H1 (cell line): ENCODE measurements around the gene PSPH. TPM values are rescaled to one million over a fixed set of nuclear protein-coding genes. Genes with fewer than 3 reads are reported as not detected.

Source experiments
- CTCF ChIA-PET: fragments of 300-600 bp; sonication (Branson Sonifier 250); formaldehyde crosslinking; loops from one replicate; lab custom pipeline; 2021; ENCODE audit not compliant: partially characterized antibody; lab: Charles Lee
- POLR2A ChIA-PET: fragments of 300-600 bp; sonication (Branson Sonifier 250); formaldehyde crosslinking; loops from one replicate; lab custom pipeline; 2021; ENCODE audit warnings: inconsistent platforms; ENCODE audit not compliant: partially characterized antibody; lab: Charles Lee
- DNase-seq, 2 experiments: peaks; one replicate each; pipeline versions ENCODE4 v3.0.0 to v3.0.0-alpha.2; 2010 to 2022; ENCODE audit warnings: low spot score in 2 of 2, low read depth in 1 of 2, mixed read lengths in 1 of 2
- FAIRE-seq: peaks from 2 replicates; lab custom pipeline; 2011; peaks lifted over from hg19 to GRCh38; lab: Jason Lieb, UNC
- H2AFZ ChIP-seq: 2 replicates; pipeline ENCODE4 v1.8.1; 2012; ENCODE audit warnings: low read length, inconsistent platforms
- H2AK5ac ChIP-seq: 2 replicates; pipeline ENCODE4 v1.6.1; 2013; ENCODE audit warnings: low read depth, low read length
- H2BK120ac ChIP-seq: replicated peaks from 2 replicates; pipeline ENCODE3; 2013; ENCODE audit warnings: low read depth, low read length, inconsistent platforms
- H2BK12ac ChIP-seq: 2 replicates; pipeline ENCODE4 v1.6.1; 2013; ENCODE audit warnings: low read depth, low read length
- H2BK15ac ChIP-seq: 2 replicates; pipeline ENCODE4 v1.6.1; 2013; ENCODE audit warnings: low read length
- H2BK20ac ChIP-seq: 2 replicates; pipeline ENCODE4 v1.6.1; 2013; ENCODE audit warnings: low read length
- H2BK5ac ChIP-seq: 2 replicates; pipeline ENCODE4 v1.6.1; 2013; ENCODE audit warnings: low read depth, low read length
- H3K14ac ChIP-seq: 2 replicates; pipeline ENCODE4 v1.6.1; 2013; ENCODE audit warnings: inconsistent platforms; ENCODE audit not compliant: insufficient read length
- H3K18ac ChIP-seq: 2 replicates; pipeline ENCODE4 v1.6.1; 2013; ENCODE audit warnings: low read length; ENCODE audit errors: extremely low read depth
- H3K23ac ChIP-seq: 2 replicates; pipeline ENCODE4 v1.6.1; 2013; ENCODE audit warnings: inconsistent platforms; ENCODE audit not compliant: insufficient read length
- H3K23me2 ChIP-seq: 2 replicates; pipeline ENCODE4 v1.6.1; 2013; ENCODE audit warnings: low read depth, low read length
- H3K27ac ChIP-seq: 2 replicates; pipeline ENCODE4 v1.6.1; 2011; ENCODE audit warnings: low read depth, low read length, inconsistent platforms
- H3K27me3 ChIP-seq, 4 experiments: replicated peaks in 1 of 4; 1 replicate in 1 of 4; 2 replicates in 3 of 4; pipeline versions ENCODE4 v1.6.1 to v1.8.1; 2011 to 2013; ENCODE audit warnings: low read length in 3 of 4, mild to moderate bottlenecking in 3 of 4, inconsistent platforms in 2 of 4, mixed read lengths in 2 of 4, moderate library complexity in 1 of 4; ENCODE audit not compliant: control insufficient read depth in 3 of 4, insufficient read depth in 3 of 4; ENCODE audit errors: extremely low read depth in 1 of 4
- H3K36me3 ChIP-seq, 4 experiments: 2 replicates each; pipeline versions ENCODE4 v1.6.1 to v1.8.1; 2011 to 2013; ENCODE audit warnings: mild to moderate bottlenecking in 4 of 4, low read length in 3 of 4, moderate library complexity in 2 of 4, control low read depth in 1 of 4, inconsistent platforms in 1 of 4; ENCODE audit not compliant: insufficient read depth in 4 of 4, control insufficient read depth in 2 of 4
- H3K4ac ChIP-seq: replicated peaks from 2 replicates; pipeline ENCODE3; 2013; ENCODE audit warnings: low read length, low read depth, mixed read lengths, inconsistent platforms; ENCODE audit not compliant: insufficient read length
- H3K4me1 ChIP-seq, 4 experiments: replicated peaks in 1 of 4; 1 replicate in 1 of 4; 2 replicates in 3 of 4; pipeline versions ENCODE4 v1.6.1 to v1.8.1; 2011 to 2013; ENCODE audit warnings: low read length in 3 of 4, inconsistent platforms in 2 of 4, mixed read lengths in 1 of 4; ENCODE audit not compliant: insufficient read depth in 4 of 4, control insufficient read depth in 3 of 4
- H3K4me2 ChIP-seq, 2 experiments: 2 replicates each; pipeline versions ENCODE4 v1.6.1 to v1.8.1; 2011 to 2013; ENCODE audit warnings: low read depth in 2 of 2, low read length in 2 of 2, control low read depth in 1 of 2, inconsistent platforms in 1 of 2, mild to moderate bottlenecking in 1 of 2; ENCODE audit not compliant: insufficient read depth in 1 of 2
- H3K4me3 ChIP-seq, 4 experiments: fragments of 200-600, 300-600 bp in 1 of 4; sonication (generic), shearing (Covaris generic), sonication (Bioruptor Twin) in 1 of 4; 2 replicates each; pipeline versions ENCODE4 v1.5.1 to v1.8.1; 2011 to 2016; ENCODE audit warnings: low read length in 4 of 4, low read depth in 3 of 4, control low read depth in 2 of 4, inconsistent platforms in 2 of 4, mild to moderate bottlenecking in 2 of 4, mixed read lengths in 1 of 4, moderate library complexity in 1 of 4; ENCODE audit not compliant: insufficient read depth in 2 of 4; ENCODE audit errors: extremely low read depth in 1 of 4
- H3K56ac ChIP-seq: replicated peaks from 2 replicates; pipeline ENCODE3; 2013; ENCODE audit warnings: low read depth, mild to moderate bottlenecking, mixed read lengths, low read length, inconsistent platforms; ENCODE audit not compliant: insufficient read length
- H3K79me1 ChIP-seq: 2 replicates; pipeline ENCODE4 v1.6.1; 2013; ENCODE audit warnings: low read depth, low read length, control low read depth
- H3K79me2 ChIP-seq, 2 experiments: 2 replicates each; pipeline versions ENCODE4 v1.6.1 to v1.8.1; 2012 to 2013; ENCODE audit warnings: low read length in 2 of 2, mild to moderate bottlenecking in 2 of 2, inconsistent platforms in 1 of 2; ENCODE audit not compliant: insufficient read depth in 2 of 2, control insufficient read depth in 1 of 2
- H3K9ac ChIP-seq, 4 experiments: replicated peaks in 1 of 4; 1 replicate in 1 of 4; 2 replicates in 3 of 4; pipeline versions ENCODE4 v1.6.1 to v1.8.1; 2011 to 2013; ENCODE audit warnings: low read depth in 3 of 4, low read length in 3 of 4, control low read depth in 2 of 4, mild to moderate bottlenecking in 2 of 4, moderate library complexity in 2 of 4, inconsistent platforms in 1 of 4; ENCODE audit errors: extremely low read depth in 1 of 4
- H3K9me3 ChIP-seq, 2 experiments: 2 replicates each; pipeline versions ENCODE4 v1.6.1 to v1.8.1; 2012 to 2013; ENCODE audit warnings: mild to moderate bottlenecking in 2 of 2, moderate library complexity in 2 of 2, control low read depth in 1 of 2, inconsistent platforms in 1 of 2, low read depth in 1 of 2, low read length in 1 of 2, mixed read lengths in 1 of 2; ENCODE audit not compliant: insufficient read depth in 2 of 2
- H4K20me1 ChIP-seq, 2 experiments: replicated peaks in 1 of 2; 2 replicates each; pipeline versions ENCODE3 to v1.8.1; 2011 to 2013; ENCODE audit warnings: inconsistent platforms in 2 of 2, low read length in 2 of 2, mild to moderate bottlenecking in 1 of 2; ENCODE audit not compliant: insufficient read depth in 2 of 2, control insufficient read depth in 1 of 2
- H4K5ac ChIP-seq: 2 replicates; pipeline ENCODE4 v1.6.1; 2013; ENCODE audit warnings: low read length, low read depth, mixed read lengths, inconsistent platforms; ENCODE audit not compliant: insufficient read length
- H4K8ac ChIP-seq: 2 replicates; pipeline ENCODE4 v1.8.0; 2013; ENCODE audit warnings: mild to moderate bottlenecking, moderate library complexity, low read length, inconsistent platforms; ENCODE audit not compliant: insufficient read depth; ENCODE audit errors: extremely low read depth
- H4K91ac ChIP-seq: replicated peaks from 2 replicates; pipeline ENCODE3; 2013; ENCODE audit warnings: low read length, mixed read lengths, inconsistent platforms; ENCODE audit not compliant: insufficient read length
- BRCA1 ChIP-seq: IDR thresholded peaks from 2 replicates; pipeline ENCODE4 v1.6.1; 2012; ENCODE audit warnings: low read depth, low read length, improper control_type of control experiment
- CBX5 ChIP-seq: fragments of 300-800, 300-1000 bp; sonication (generic); IDR thresholded peaks from 2 replicates; pipeline ENCODE4 v1.7.1; 2016; ENCODE audit warnings: antibody characterized with exemption, low read length, low read depth
- CBX8 ChIP-seq: fragments of 300-800, 300-1000 bp; sonication (generic); IDR thresholded peaks from 2 replicates; pipeline ENCODE4 v1.7.1; 2016; ENCODE audit warnings: low read depth, low read length, borderline replicate concordance
- HDAC6 ChIP-seq: IDR thresholded peaks from one replicate; pipeline ENCODE4 v1.7.1; 2012; ENCODE audit warnings: low read depth, mild to moderate bottlenecking, inconsistent platforms, low read length, moderate library complexity
- JUND ChIP-seq: IDR thresholded peaks from 2 replicates; pipeline ENCODE4 v1.6.1; 2011; ENCODE audit warnings: mild to moderate bottlenecking, improper control_type of control experiment, low read length
- KDM1A ChIP-seq: fragments of 200-600, 300-600 bp; sonication (generic); IDR thresholded peaks from 2 replicates; pipeline ENCODE4 v1.7.1; 2016; ENCODE audit warnings: mild to moderate bottlenecking, low read length, borderline replicate concordance
- MAFK ChIP-seq: IDR thresholded peaks from 2 replicates; pipeline ENCODE4 v1.6.1; 2012; ENCODE audit warnings: low read depth, mild to moderate bottlenecking, improper control_type of control experiment, low read length
- RNF2 ChIP-seq: fragments of 200-900, 300-1000 bp; sonication (generic); IDR thresholded peaks from 2 replicates; pipeline ENCODE4 v1.7.1; 2016; ENCODE audit warnings: borderline replicate concordance, low read depth, mild to moderate bottlenecking, antibody characterized with exemption, low read length; ENCODE audit not compliant: poor library complexity, severe bottlenecking; ENCODE audit errors: missing control alignments
- SIX5 ChIP-seq: IDR thresholded peaks from 2 replicates; pipeline ENCODE4 v1.6.1; 2011; ENCODE audit warnings: mild to moderate bottlenecking, low read depth, low read length
- WGBS, 2 experiments: shearing (Covaris generic) in 1 of 2; methylation state at CpG; one replicate each; pipeline versions ENCODE4 v1.1.6 to v1.1.7; 2013 to 2015; ENCODE audit warnings: low lambda C conversion rate in 2 of 2, mixed read lengths in 2 of 2, inconsistent platforms in 1 of 2, low coverage in 1 of 2, missing lambda C conversion rate in 1 of 2; ENCODE audit not compliant: insufficient replicate concordance in 2 of 2, insufficient coverage in 1 of 2, insufficient read length in 1 of 2; ENCODE audit errors: extremely low coverage in 1 of 2, missing lambda C conversion rate in 1 of 2; 5-methylcytosine and 5-hydroxymethylcytosine counted together
- polyA plus RNA-seq, 7 experiments: library from polyadenylated mRNA; depleted of rRNA in 3 of 7; stranded (reverse) in 5 of 7; unstranded in 2 of 7; fragments of >200 nt in 5 of 7; fragments of 200-250 nt in 2 of 7; gene quantifications; 1 replicate in 5 of 7; 2 replicates in 1 of 7; 4 replicates in 1 of 7; pipeline versions ENCODE4 v1.2.1 to v1.2.3, GENCODE V29; 2011 to 2013; ENCODE audit warnings: missing spikeins in 2 of 7, mixed read lengths in 2 of 7
- total RNA-seq: library from RNA; stranded (reverse); fragmentation: NEBNext Ultra II Directional; extraction: Animal tissue kit (Norgen Biotek cat#: 25700); gene quantifications from 2 replicates; pipeline ENCODE4 v1.2.1, GENCODE V29; 2021
- TF ChIP-seq, protein P1 (sequence below): IDR thresholded peaks from 2 replicates; pipeline ENCODE4 v1.6.1; 2012; ENCODE audit warnings: inconsistent platforms

PSPH gene
- total and polyA plus RNA-seq, 2 of the 8 experiments (the other 6 are each of a cell fraction or from before 2014, with no cell fraction given): 31.0 to 64.8 TPM

DNA sequence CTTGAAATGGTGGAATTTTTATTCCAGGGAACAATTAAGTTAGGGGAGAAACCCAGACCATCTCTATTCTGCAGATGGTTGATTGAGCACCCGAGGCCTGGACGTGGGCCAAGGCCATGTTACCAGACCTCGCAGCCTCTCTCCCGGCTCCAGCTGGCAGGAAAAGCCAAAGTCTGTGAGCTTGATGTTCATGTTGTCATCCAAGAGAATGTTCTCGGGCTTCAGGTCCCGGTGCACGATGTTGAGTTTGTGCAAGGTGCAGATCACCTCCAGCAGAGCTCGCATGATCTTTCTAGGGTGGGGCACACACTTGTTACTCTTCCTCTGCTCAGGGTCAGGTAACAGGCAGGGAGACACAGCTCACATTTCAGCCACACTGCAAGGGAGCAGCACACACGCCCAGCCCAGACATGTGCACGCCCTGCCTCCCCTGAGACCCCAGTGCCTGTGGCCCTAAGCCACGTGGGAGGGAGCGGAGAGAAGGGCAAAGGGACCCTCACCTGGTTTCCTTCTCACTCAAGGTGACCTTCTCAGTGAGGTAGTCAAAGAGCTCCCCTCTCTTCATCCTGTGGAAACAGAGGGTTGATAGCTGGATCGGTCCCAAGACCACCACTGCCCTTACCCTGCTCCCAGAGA, 32.0 kb upstream of the PSPH start:
- no peak overlapping the region for H3K18ac ChIP-seq
- no peak overlapping the region for H2BK120ac ChIP-seq
- H3K9ac ChIP-seq: no peak overlapping the region
- H3K4me2 ChIP-seq: no peak overlapping the region
- H3K27ac ChIP-seq: no peak overlapping the region
- H2BK15ac ChIP-seq: no peak overlapping the region
- H2BK12ac ChIP-seq: no peak overlapping the region
- H3K79me1 ChIP-seq: no peaks in the 10 kb centered on the region
- no peak overlapping the region for H4K91ac ChIP-seq
- no peak overlapping the region for H4K8ac ChIP-seq
- no peaks in the 10 kb centered on the region for H3K27me3 ChIP-seq
- WGBS, 2 experiments: 91% methylated on average over 13 of the region's 13 CpGs; no CpG with 5 or more reads in 1 of the 2 experiments
- no peak overlapping the region for H3K4ac ChIP-seq
- DNase-seq: no peak
- FAIRE-seq: no peak
- no peak overlapping the region for H3K4me3 ChIP-seq
- H3K23ac ChIP-seq: no peak overlapping the region
- no peaks in the 10 kb centered on the region for H3K79me2 ChIP-seq
- peaks cover 0 to 2% of the 10 kb centered on the region in 2 experiments for H4K20me1 ChIP-seq
- H3K23me2 ChIP-seq: no peaks in the 10 kb centered on the region
- H3K36me3 ChIP-seq: peaks cover 0 to 17% (median 5%) of the 10 kb centered on the region in 4 experiments; a peak in 6 of 8 replicates
- H3K4me1 ChIP-seq: no peaks in the 10 kb centered on the region; a peak in 2 of 7 replicates
- H2AFZ ChIP-seq: no peak overlapping the region
- H3K14ac ChIP-seq: no peak overlapping the region
- no peak overlapping the region for H4K5ac ChIP-seq
- H2BK20ac ChIP-seq: no peak overlapping the region
- no peak overlapping the region for H2AK5ac ChIP-seq
- no peak overlapping the region for H3K56ac ChIP-seq
- POLR2A ChIA-PET: interaction anchor here (0.6 to 3.6 kb wide), 7 partner anchors 9 to 74 kb away, joined by 3 to 18 read pairs (median 5); partner anchors contain the start of gene PHKG1
- TF ChIP-seq BRCA1 (no peak), KDM1A (no peak), CBX8 (no peak), HDAC6 (no peak), CBX5 (no peak), SIX5 (no peak), MAFK (no peak), JUND (no peak), RNF2 (no peak)
- TF ChIP-seq, protein P1, sequence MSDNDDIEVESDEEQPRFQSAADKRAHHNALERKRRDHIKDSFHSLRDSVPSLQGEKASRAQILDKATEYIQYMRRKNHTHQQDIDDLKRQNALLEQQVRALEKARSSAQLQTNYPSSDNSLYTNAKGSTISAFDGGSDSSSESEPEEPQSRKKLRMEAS: no peak
- TF ChIP-seq, all 59 proteins: peak for 0
- CTCF ChIA-PET: interaction anchor here (0.6 to 1.6 kb wide), 4 partner anchors 9 to 444 kb away, joined by 3 to 5 read pairs (median 4); partner anchors contain the start of gene PHKG1
- Histone ChIP-seq H3K9me3 (no peaks in the 10 kb centered on the region), H2BK5ac (no peak overlapping the region)
